NCI-H1417 (cell line): ENCODE measurements around the gene HOXA5.

Experiments used
- DNase-seq, 3 experiments: peaks; one replicate each; lab custom pipeline; 2025; lab: John Stamatoyannopoulos, UW

The HOXA5 gene

GRCh38 chr7:27160145-27160545 lies 16.7 kb upstream of the HOXA5 start:
- peak in 1 of 3 experiments; percentile 50 for DNase-seq

DNA sequence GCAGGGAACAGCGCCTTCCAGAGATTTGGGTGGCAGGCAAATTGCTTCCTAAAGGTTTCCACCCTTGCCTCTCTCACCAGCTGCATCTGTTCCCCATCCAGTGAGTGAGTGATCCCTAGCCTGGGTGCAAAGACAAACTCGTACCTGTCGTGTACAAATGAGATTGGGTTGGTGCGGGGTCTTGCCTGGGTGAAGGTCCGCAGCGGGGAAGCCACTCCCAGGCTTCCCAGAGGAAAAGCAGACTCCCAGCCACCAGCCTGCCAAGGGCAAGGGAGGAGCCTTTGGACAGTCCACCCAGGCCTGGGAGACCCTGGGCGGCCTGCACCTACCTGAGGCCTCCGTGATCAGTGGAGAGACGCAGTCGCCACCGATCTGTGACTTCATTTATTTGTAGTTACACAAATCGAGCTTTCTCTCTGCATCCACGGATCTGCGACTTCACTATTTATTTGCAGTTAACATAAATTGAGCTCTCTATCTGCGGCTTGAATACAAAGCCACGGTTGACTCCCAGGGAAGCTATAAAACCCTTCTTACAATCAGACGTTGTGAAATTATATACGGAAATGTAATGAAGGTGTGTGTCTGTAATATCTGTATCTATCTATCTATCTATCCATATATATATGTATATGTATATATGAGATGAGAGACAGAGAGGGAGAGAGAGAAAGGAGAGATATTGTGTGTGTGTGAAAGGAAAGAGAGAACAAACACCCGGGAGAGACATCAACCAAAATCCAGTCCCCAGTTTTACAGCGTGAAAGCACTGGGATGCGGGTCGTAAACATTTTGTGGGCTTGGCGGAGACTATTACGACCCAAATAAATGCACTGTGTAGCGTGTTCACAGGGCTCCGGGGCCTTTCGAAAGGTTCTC lies 16.0 kb upstream of the HOXA5 start:
- no peak for DNase-seq

DNA sequence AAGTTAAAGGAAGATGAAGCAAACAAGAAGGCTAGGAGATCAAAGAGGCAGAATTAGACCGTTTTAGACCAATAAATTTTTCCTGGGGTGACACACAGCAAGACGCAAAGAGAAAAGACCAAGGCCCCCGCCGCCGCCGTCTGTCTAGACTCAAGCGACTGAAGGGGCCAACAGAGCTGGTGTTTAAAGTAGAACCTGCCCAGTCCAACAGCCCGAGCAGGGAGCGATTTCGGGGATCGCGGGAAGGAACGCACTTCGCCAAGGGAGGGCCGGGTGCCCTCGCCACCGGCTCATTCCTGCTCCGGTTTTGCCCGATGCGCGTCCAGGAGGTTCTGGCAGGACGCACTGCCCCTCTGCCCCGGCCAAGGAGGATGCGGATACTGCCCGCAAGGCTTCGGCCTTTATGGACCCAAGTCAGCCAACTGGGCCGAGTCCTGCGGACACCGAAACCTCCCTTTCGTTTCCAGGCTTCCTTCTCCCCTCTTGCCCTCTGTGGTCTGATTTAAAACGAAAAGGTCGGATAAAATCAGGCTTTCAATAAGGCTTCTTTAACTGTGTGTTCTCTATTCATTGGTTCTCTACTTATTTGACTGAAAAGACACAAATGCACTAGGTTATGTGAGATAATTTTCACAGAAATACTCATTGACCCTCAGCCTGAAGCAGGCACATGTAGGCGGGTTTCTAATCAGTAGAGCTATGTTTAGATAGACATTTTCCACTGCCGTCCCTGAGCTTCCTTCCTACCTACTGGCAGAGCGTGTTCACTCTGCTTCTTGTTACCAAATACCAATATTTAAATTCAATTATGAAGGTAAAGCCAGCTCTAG lies 15.2 kb upstream of the HOXA5 start:
- DNase-seq: no peak

- no peak for DNase-seq
Measured at GRCh38 chr7:27157702-27158431, 14.4 kb upstream of the HOXA5 start.

- DNase-seq: no peak
Measured at GRCh38 chr7:27156916-27157701, 13.6 kb upstream of the HOXA5 start.

DNA sequence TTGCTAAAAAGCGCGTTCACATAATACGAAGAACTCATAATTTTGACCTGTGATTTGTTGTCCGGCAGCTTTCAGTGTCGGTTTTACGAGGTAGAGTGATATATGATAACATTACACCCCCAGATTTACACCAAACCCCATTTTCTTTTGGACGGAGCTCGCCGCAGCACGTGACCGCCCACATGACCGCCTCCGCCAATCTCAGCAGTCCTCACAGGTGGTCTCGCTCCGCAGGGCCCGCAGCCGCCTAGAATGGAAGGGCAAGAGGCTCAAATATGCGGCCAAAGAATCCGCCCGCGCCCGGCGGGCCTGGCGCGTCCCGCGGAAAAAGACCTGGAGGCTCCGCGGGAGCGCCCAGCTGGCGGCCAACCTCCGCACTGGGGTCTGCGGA lies 13.0 kb upstream of the HOXA5 start, which contains the start of gene HOXA7:
HOXA7 (minus strand) TSS at position 168 of the 391 bp plus-strand sequence; CDS start at position 38, 130 bp downstream.
- peak in 1 of 3 experiments; percentile 61 for DNase-seq

GRCh38 chr7:27155816-27156507 lies 12.5 kb upstream of the HOXA5 start:
- DNase-seq: no peak

DNA sequence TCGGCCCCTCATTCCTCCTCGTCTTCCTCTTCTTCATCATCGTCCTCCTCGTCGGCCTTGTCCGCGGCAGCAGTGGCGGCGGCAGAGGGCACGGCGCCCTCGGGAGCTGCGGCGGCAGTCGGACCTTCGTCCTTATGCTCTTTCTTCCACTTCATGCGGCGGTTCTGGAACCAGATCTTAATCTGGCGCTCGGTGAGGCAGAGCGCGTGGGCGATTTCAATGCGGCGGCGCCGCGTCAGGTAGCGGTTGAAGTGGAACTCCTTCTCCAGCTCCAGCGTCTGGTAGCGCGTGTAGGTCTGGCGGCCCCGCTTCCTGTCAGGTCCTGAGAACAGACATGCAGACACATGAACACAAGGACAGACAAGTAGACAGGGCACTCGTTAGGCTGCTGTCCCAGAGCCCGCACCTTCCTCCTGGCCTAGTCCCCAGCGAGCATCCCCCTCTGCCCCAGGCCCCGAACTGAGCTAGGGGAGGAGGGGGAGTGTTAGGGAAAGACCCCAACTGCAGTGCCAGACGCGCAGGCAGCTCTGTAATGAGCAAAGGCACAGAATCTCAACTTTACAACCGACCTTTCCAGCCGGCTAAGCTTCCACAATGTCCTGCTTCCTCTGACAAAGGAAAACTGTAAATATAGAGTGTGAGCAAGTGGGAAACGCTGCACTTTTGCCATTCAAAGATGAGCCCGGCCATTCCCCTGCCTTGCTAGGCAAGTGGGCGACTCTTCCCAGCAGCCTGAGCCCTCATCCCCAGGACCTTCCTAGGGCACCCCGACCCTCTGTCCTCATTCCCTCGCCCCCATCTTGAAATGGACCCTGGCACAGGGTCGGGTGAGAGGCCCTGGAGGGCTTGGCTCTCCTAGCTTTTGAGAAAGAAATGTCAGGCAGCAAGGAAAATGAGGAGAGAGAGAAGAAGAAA lies 11.7 kb upstream of the HOXA5 start:
- no peak for DNase-seq

DNA sequence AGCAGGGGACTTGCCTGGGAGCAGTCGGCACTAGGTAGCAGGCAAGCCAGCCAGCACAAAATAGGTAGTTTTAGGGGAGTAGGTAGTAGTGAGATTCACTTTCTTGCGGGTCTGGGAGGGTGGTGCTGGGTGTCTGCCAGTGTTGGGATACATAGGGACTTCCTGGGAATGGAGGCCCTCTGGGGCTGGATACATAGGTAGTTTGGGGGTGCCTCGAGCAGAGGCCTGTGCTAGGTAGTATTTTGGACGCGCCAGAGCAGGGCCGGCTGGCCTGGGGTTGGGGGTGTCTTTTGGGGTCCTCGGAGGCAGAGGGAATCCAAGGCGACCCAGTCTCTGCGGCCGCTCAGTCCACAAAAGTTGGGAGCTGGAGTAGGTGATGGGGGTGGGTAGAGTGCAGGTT lies 10.9 kb upstream of the HOXA5 start:
- DNase-seq: no peak

- no peak for DNase-seq
Measured at GRCh38 chr7:27153526-27153925, 10.0 kb upstream of the HOXA5 start.

DNA sequence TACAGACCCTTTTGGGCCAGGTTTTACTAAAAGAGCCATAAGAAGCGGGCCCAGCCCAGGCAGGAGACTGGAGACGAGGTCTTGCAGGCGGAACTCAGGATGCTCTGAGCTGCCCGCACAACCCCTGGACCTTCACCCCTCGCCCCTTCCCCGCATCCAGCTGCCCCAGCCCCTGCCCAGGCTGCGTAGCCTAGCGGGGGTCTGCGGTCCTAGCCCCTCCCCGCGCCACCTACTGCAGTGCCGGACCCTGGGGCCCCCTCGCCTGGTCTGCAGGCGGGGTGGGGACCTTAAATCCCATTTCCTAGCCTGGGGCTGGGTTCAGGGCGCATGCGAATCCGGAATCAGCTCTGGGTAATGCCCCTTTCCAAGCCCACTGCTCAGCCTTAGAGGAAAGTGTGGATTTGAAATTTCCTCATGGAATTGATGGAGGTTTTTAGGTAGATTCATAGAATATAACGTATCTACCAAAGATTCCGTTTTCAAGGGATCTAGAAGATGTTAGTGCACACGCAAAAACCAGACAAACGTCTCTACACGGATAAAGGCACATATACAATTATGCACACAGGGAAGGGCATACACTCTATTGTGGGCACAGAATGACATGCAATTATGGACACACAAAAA lies 9.4 kb upstream of the HOXA5 start:
- DNase-seq: no peak

GRCh38 chr7:27151931-27152815 lies 8.7 kb upstream of the HOXA5 start, which contains the start of gene HOXA3:
Gene HOXA3, minus strand, starts transcription at chr7:27152583. Its CDS starts 41,943 bp downstream, at chr7:27110640.
- DNase-seq: peak in 2 of 3 experiments; percentile 51 to 70

- DNase-seq: no peak
Measured at GRCh38 chr7:27151341-27151930, 8.0 kb upstream of the HOXA5 start.

- peak; percentile 90 to 96 (median 95) for DNase-seq
Measured at GRCh38 chr7:27150568-27151340, 7.3 kb upstream of the HOXA5 start.

GRCh38 chr7:27149842-27150567 lies 6.5 kb upstream of the HOXA5 start:
- peak; percentile 37 to 93 (median 50) for DNase-seq
